Measurements from ENCODE around the gene PEX5L.

DNA sequence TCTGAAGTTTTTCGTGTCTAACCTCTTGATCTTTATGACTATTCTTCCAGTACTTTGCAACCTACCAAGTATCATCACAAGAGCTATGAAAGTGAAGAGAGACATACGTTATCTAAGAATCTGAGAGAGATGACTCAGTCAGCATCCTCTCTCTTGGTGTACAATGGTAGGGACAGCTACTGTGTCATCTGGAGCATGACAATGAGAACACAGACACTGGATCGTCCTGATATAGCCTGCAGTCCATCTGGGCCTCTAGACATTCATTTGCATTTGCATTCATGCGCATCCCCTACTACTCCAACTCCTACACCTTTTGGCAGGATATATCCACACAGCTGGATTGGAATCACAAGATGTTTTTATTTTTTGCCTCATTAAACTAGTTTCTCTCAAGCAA lies 115.2 kb downstream of the PEX5L start:
- TF ChIP-seq, protein P1, sequence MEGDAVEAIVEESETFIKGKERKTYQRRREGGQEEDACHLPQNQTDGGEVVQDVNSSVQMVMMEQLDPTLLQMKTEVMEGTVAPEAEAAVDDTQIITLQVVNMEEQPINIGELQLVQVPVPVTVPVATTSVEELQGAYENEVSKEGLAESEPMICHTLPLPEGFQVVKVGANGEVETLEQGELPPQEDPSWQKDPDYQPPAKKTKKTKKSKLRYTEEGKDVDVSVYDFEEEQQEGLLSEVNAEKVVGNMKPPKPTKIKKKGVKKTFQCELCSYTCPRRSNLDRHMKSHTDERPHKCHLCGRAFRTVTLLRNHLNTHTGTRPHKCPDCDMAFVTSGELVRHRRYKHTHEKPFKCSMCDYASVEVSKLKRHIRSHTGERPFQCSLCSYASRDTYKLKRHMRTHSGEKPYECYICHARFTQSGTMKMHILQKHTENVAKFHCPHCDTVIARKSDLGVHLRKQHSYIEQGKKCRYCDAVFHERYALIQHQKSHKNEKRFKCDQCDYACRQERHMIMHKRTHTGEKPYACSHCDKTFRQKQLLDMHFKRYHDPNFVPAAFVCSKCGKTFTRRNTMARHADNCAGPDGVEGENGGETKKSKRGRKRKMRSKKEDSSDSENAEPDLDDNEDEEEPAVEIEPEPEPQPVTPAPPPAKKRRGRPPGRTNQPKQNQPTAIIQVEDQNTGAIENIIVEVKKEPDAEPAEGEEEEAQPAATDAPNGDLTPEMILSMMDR (IDR thresholded peaks at IDR 0.05), result no peak
- no peak for TF ChIP-seq EZH2 (IDR thresholded peaks at IDR 0.05; ENCODE audit: borderline replicate concordance, insufficient read depth, low read depth, low read length, poor library complexity, severe bottlenecking)
